DND-41 (cell line): ENCODE measurements around the gene TMED3.
"Not testable (repeated sequence)": the region's sequence is repeated elsewhere in the genome, so short reads cannot be mapped to it uniquely, and the experiment has no call there.

Experiments used
- ATAC-seq: fragments of 200-7000 bp; cut with Tn5 transposase; 3 replicates; pipeline ENCODE4 v1.9.1; 2021; ENCODE audit warnings: low read depth; ENCODE audit not compliant: insufficient read depth
- DNase-seq: peaks from one replicate; pipeline ENCODE4 v3.0.0-alpha.2; 2020
- H2AFZ ChIP-seq: 2 replicates; pipeline ENCODE4 v1.6.0; 2012; ENCODE audit warnings: low read depth, low read length
- H3K27ac ChIP-seq: 2 replicates; pipeline ENCODE4 v1.5.1; 2012; ENCODE audit warnings: low read length, inconsistent platforms
- H3K27me3 ChIP-seq: fragments of 200-600 bp; sonication (generic); 2 replicates; pipeline ENCODE4 v1.6.0; 2012; ENCODE audit warnings: low read length, mild to moderate bottlenecking, inconsistent platforms; ENCODE audit not compliant: insufficient read depth, poor library complexity
- H3K36me3 ChIP-seq: 2 replicates; pipeline ENCODE4 v1.5.1; 2012; ENCODE audit warnings: low read length, inconsistent platforms; ENCODE audit not compliant: insufficient read depth
- H3K4me1 ChIP-seq: 2 replicates; pipeline ENCODE4 v1.5.1; 2012; ENCODE audit warnings: mild to moderate bottlenecking, low read length; ENCODE audit not compliant: insufficient read depth
- H3K4me2 ChIP-seq: 2 replicates; pipeline ENCODE4 v1.6.0; 2012; ENCODE audit warnings: mild to moderate bottlenecking, moderate library complexity, low read length, inconsistent platforms; ENCODE audit not compliant: insufficient read depth
- H3K4me3 ChIP-seq, 2 experiments: fragments of 200-600 bp in 1 of 2; shearing (Covaris generic) in 1 of 2; 2 replicates each; pipeline ENCODE4 v1.5.1; 2012 to 2016; ENCODE audit warnings: inconsistent platforms in 2 of 2, low read length in 2 of 2, mild to moderate bottlenecking in 2 of 2, low read depth in 1 of 2, moderate library complexity in 1 of 2
- H3K79me2 ChIP-seq: 2 replicates; pipeline ENCODE4 v1.6.0; 2012; ENCODE audit warnings: low read length, inconsistent platforms; ENCODE audit not compliant: insufficient read depth
- H3K9ac ChIP-seq: 2 replicates; pipeline ENCODE4 v1.6.0; 2012; ENCODE audit warnings: low read depth, mild to moderate bottlenecking, inconsistent platforms, low read length, moderate library complexity
- H3K9me3 ChIP-seq: 2 replicates; pipeline ENCODE4 v1.5.1; 2012; ENCODE audit warnings: low read length, moderate library complexity, mild to moderate bottlenecking, inconsistent platforms; ENCODE audit not compliant: insufficient read depth, severe bottlenecking
- H4K20me1 ChIP-seq: 2 replicates; pipeline ENCODE4 v1.6.0; 2012; ENCODE audit warnings: low read length; ENCODE audit not compliant: insufficient read depth
- CTCF ChIP-seq: IDR thresholded peaks from 2 replicates; pipeline ENCODE4 v1.5.1; 2012; ENCODE audit warnings: borderline replicate concordance, low read length, moderate library complexity, mild to moderate bottlenecking; ENCODE audit not compliant: poor library complexity, severe bottlenecking; ENCODE audit errors: extremely low read depth
- EZH2 ChIP-seq: IDR thresholded peaks from 3 replicates; pipeline ENCODE4 v1.6.1; 2012; ENCODE audit warnings: borderline replicate concordance, low read depth, mild to moderate bottlenecking, moderate library complexity, low read length, inconsistent platforms; ENCODE audit not compliant: severe bottlenecking

TMED3 gene

GRCh38 chr15:79314811-79315210, 3.9 kb downstream of the TMED3 start:
- H3K27me3 ChIP-seq: no peaks in the 10 kb centered on the region
- peaks cover 20% of the 10 kb centered on the region; the same call in 1 of the 2 replicates for H4K20me1 ChIP-seq
- no peak overlapping the region for H3K9ac ChIP-seq
- DNase-seq (no peak), ATAC-seq (no peak)
- H3K27ac ChIP-seq: no peak overlapping the region
- peaks cover 30% of the 10 kb centered on the region for H3K4me1 ChIP-seq
- peaks cover 57% of the 10 kb centered on the region for H3K79me2 ChIP-seq
- H2AFZ ChIP-seq: no peak overlapping the region
- no peak overlapping the region for H3K4me2 ChIP-seq
- no peak overlapping the region for H3K4me3 ChIP-seq
- TF ChIP-seq CTCF (no peak), EZH2 (no peak)
- peaks cover 72% of the 10 kb centered on the region for H3K36me3 ChIP-seq
- H3K9me3 ChIP-seq: no peaks in the 10 kb centered on the region

GRCh38 chr15:79315623-79316328, 4.9 kb downstream of the TMED3 start:
- peaks cover 61% of the 10 kb centered on the region for H3K79me2 ChIP-seq
- ATAC-seq (no peak), DNase-seq (no peak)
- no peak for TF ChIP-seq CTCF
- TF ChIP-seq EZH2: no peak
- H3K4me2 ChIP-seq: no peak overlapping the region
- H2AFZ ChIP-seq: no peak overlapping the region
- H4K20me1 ChIP-seq: peaks cover 25% of the 10 kb centered on the region; the same call in 1 of the 2 replicates
- H3K27ac ChIP-seq: no peak overlapping the region
- peaks cover 23% of the 10 kb centered on the region for H3K4me1 ChIP-seq
- peaks cover 77% of the 10 kb centered on the region for H3K36me3 ChIP-seq
- no peaks in the 10 kb centered on the region for H3K9me3 ChIP-seq
- H3K4me3 ChIP-seq: no peak overlapping the region
- H3K9ac ChIP-seq: no peak overlapping the region
- H3K27me3 ChIP-seq: no peaks in the 10 kb centered on the region

- peaks cover 20% of the 10 kb centered on the region for H3K4me1 ChIP-seq
- peaks cover 88% of the 10 kb centered on the region for H3K36me3 ChIP-seq
- H3K4me3 ChIP-seq: no peak overlapping the region
- DNase-seq (no peak), ATAC-seq (no peak)
- TF ChIP-seq EZH2: no peak
- peaks cover 52% of the 10 kb centered on the region for H3K79me2 ChIP-seq
- peaks cover 36% of the 10 kb centered on the region; the same call in 1 of the 2 replicates for H4K20me1 ChIP-seq
- no peak overlapping the region for H3K27ac ChIP-seq
- H3K27me3 ChIP-seq: no peaks in the 10 kb centered on the region
- H3K9me3 ChIP-seq: no peaks in the 10 kb centered on the region
- H3K4me2 ChIP-seq: no peak overlapping the region
- H3K9ac ChIP-seq: no peak overlapping the region
- H2AFZ ChIP-seq: no peak overlapping the region
Measured at GRCh38 chr15:79316864-79317263, 6.0 kb downstream of the TMED3 start.

- peaks cover 45% of the 10 kb centered on the region; the same call in 1 of the 2 replicates for H4K20me1 ChIP-seq
- H3K9ac ChIP-seq, ATAC-seq, H2AFZ ChIP-seq, H3K27me3 ChIP-seq, H3K4me2 ChIP-seq, H3K4me1 ChIP-seq, H3K9me3 ChIP-seq, H3K4me3 ChIP-seq, DNase-seq, H3K27ac ChIP-seq: not testable (repeated sequence)
- H3K36me3 ChIP-seq: peaks cover 79% of the 10 kb centered on the region
- peaks cover 28% of the 10 kb centered on the region for H3K79me2 ChIP-seq
Measured at GRCh38 chr15:79319973-79320372, 9.1 kb downstream of the TMED3 start.
